GM19467 (cell line): Measurements from ENCODE around the gene RNFT2.

Source experiments
- ATAC-seq: cut with Tn5 transposase; IDR thresholded peaks from one replicate; pipeline ENCODE4 v1.9.1; 2021; ENCODE audit warnings: mild to moderate bottlenecking, moderate library complexity; ENCODE audit not compliant: unreplicated experiment

Gene RNFT2

DNA sequence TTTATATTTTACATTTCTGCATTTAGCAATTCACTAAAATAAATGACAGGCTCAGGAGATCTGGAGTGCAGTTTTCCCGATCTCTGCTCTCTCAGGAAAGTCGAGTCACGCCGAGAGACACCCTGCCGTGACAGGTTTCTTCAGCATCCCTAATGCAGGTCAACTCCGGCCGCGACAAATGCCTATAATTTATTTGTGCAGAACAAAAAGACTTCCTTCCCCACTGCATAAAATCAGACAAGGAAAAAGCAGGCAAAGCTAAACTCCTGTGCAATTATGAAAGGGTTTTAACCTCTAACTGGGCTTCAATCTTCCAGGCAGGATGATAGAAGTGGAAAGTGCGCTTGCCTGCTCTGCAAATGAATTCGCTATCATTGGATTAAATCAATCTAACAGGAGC lies 28.3 kb upstream of the RNFT2 start:
- no peak for ATAC-seq

DNA sequence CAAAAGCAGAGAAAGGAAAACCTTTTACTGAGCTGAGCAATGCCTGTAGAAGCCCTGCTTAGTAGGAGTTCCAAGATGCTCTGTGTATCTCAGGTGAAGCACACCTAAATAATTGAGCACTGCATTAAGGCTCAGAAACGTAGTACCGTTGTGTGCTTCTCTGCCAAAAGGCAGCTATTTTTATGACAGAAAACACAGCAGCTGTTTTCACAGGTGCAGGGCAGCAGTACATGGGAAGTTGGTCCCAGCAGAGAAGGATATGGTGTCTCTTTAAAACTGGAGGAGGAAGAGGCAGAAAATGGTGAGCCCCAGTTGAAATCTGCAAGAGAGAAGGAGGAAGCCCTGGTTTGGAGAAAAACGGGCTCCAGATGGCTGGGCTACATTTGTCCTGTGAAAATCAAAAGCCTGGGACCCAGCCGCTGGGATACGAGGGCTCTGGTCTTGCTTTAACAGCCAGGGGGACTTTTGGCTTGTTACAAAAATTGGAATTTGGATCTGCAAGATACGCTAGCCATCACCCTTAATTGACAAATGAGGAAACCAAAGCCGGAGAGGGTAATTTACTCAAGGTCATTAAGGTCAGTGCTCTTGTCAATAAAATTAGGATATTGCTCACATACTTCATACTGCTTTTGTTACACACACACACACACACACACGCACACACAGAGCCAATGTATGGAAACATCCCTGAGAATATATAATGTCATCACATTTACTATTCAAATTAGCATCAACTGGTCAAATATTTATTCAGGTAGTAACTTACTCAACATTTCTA lies 27.6 kb upstream of the RNFT2 start:
- ATAC-seq = no peak

DNA sequence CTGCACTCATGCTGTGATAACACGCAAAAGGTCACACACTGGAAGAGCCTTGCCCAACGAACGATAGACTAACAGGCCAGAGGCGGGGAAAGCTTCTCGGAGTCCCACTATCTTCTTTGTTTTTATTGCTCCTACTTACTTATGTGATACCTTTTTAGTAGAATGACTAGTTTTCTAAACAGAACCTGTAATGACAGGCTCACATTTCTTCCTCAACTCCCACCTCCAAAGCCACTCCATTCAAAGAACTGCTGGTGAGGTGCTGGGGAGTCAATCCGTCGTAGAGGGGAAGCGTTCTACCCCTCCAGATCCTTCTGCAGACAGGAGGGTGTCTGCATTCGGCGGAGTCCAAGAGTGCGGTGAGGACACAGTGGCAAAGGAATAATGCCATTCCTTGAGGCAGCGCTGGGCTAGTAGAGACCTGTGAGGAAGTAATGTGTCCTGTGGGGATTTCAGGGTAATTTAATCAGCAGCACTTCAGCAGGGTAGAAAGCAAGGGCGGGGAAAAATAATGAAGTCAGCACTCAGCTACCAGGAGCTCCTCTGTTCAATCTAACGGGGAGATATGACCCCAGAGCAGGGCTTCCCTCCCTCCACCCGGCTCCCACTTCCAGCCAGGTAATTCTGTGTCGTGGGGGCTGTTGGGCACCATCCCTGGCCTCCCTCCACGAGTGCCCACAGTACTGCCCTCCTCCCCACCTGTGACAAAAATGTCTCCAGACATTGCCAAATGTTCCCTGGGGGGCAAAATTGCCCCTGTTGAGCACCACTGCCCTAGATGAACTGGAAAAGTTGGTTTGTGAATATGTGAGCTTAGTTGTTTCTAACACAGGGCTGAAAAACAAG lies 25.4 kb upstream of the RNFT2 start:
- ATAC-seq = no peak

DNA sequence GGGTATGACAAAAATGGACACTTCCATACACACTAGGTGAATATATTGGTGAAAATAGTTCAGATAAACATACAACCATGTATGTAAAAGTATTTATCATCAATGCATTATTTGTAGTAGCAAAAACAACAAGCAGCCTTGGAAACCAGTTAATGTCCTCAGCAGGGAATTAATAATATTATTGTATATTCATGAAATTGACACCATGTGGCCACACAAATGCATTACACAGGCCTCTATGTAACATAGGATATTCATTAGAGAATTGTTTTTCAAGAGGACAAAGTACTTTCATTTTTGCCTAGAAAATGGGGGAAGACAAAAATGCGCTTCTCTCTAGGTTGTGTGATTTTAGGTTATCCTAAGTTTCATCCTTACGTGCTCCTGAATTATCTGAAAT lies 24.6 kb upstream of the RNFT2 start:
- no peak for ATAC-seq

DNA sequence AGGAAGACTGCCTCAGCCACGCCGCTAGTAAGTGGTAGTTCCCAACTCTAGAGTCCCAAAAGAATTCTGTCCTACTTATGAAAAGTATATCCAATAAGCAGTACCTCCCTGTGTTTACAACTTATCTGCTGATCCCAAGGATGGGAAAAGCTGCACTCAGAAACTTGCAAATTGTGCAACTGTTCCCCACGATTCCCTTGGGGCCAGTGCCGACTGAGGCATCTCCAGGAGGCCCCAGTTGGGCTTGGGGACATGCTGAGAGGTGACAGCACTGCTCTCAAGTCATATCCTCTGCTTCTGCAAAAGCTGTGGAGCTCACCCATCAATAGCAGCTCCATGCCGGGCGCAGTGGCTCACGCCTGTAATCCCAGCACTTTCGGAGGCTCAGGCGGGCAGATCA lies 23.9 kb upstream of the RNFT2 start:
- no peak for ATAC-seq

DNA sequence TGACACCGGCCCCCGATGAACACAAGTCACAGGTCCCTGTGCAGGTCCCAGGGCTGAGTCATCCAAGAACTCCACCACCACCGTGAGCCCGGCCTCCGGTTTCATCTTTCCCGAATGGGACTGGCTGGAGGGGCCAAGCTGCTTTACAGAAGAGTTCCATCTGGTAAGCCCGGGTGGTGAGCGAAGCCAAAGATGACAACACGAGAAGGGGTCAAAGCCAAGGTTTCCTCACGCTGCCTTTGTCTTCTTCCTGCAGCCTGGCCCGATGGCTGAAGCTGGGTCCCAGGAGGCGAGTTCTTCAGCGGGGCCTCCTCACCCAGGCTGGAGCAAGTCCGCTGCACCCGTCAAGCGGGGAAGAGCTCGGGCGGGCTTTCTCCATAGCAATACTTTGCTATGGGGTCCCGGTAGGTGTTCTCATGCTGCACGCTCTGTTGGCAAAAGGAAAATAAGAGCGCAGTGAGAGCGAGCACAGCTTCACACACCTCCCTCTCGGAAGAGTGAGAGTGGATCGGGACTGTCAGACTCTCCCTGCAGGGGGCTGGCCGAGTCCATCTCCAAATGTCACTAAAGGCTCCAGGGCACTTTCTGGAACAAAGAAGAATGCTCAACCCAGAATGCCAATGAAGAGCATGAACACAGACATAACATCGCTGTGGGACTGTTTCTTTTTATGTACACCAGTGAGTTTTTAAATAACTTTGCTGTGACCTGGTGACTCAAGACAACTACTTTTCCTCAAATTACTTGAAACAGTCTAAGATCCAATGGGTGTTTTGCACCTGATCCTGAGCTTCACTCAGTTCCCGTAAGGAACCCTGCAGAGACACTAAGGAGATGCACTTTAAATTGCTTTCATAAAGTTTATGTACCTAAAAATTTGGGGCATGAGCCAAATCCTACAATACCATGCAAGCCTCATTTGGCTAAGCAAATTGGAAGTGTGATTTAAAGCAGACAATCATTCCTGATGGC lies 20.4 kb upstream of the RNFT2 start:
- no peak for ATAC-seq

DNA sequence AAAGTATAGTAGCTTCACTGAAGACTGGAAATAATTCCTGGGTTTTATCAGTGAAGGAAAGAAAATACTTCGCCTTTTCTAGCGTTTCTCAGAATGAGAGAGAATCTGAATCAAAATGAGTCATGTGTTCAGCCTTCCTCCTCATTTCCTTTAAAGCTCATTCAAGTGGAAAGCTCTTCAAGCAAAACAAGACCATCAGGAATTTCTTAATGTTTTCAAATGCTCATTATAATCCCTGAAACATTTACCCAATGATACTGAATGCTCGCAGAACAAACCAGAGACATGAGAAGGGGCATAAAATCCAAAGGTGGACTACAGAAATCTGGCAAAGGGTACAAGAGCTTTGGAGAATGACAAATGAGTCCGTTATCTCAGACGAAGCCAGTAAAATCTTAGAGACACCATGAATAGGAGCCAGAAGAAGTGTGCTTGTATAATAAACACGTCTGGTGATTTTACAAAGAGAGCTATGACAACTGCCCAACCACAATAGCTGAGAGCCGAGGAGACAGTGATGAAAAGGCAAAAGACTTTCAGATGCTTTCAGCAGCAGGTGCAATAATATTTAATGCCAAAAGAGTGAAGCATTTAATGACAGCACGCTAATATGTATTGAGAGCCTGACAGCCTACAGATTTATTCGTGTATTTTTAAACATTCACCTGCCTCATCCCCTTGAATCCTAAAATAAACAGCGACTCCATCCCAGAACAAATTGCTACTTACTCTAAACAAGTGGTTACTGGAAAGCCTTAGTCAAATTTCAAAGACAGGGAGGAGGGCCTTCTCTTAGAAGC lies 19.3 kb upstream of the RNFT2 start:
- no peak for ATAC-seq

DNA sequence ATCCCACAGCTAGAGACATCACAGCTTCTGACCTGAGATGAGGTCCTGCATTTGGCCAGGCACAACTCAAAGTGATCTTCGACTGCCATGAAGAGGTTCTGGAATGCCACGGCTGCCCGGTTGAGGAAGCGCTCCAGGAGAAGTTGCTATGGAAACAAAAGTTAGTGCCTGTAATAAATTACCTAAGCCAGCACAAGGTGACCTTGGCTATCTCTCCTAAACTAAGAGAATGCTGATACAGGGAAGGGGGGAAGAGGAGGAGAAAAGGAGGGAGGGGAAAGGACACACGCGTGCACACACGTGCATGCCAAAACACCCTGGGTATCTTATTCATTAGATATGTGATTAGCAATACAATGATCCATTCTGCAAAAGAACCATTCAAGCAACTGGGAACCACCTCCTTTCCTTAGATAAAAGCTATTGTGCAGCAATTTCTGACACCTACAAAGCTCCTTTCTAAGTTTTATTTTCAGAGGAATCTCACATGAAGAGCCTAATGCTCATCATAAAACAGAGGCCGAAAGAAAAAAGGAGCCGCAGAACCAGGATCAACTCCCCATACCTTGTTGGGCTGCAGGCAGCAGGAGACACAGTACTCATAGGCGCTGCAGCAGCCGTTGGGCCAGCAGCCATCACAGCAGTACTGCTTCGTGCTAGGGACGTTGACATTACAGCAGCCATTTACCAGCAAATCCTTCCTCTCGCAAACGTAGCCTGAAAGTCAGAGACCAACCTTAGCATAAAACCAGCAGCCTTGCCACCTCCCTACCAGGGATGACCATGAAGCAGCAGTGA lies 18.2 kb upstream of the RNFT2 start:
- ATAC-seq = no peak

DNA sequence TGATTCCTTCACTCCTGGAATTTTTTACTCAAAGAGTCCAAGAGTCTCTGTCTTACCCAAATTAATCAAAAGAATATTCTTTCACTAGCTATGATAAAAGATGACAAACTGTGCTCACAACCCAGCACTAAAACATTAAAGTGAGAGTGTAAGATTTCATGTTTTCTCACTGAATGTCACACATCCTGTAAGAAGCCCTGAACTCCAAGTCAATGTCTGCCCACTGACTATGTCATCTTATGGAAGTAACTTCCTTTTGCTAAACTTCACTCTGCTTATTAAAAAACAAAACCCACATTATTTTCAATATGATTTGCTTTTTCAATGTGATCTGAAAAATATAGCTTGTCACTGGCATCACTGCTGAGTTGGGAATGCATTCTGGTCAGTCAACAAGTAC lies 15.9 kb upstream of the RNFT2 start:
- ATAC-seq = no peak

DNA sequence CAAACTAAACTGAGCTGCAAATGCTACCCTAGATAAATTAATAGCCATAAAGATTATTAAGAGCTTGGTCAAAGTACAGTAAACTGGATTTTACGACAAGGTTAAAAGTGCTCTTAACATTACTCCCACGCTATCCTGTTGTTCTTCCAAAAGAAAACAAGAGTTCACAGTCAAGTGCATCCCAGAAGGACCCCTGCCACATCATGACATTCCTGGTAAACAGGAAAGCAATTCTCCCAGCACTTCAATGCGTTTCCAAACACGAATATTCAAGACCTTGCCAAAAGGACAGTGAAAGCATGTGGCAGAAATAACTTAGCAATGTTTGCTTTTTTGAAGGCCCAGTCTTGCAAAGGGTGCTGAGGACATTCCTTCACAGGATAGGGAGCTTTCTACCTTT lies 11.4 kb upstream of the RNFT2 start:
- ATAC-seq = no peak

DNA sequence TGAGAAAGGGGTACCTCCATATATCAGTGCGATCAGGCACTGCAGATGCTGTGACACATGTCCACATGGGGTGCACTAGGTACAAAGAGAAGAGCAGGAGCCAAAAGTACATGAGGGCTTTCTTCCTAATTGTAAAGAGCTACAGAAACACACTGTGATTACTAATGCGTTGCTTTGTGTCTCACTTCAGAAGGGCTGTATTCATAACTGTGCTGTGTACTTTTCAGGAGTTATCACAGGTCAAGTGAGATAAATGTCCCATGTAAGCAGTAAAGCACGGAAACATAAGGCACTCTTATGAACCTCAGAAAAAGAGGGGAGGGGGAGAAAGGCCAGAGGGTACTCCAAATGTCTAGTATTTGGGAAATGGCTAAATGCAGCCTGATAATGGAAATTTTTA lies 10.9 kb upstream of the RNFT2 start:
- no peak for ATAC-seq

DNA sequence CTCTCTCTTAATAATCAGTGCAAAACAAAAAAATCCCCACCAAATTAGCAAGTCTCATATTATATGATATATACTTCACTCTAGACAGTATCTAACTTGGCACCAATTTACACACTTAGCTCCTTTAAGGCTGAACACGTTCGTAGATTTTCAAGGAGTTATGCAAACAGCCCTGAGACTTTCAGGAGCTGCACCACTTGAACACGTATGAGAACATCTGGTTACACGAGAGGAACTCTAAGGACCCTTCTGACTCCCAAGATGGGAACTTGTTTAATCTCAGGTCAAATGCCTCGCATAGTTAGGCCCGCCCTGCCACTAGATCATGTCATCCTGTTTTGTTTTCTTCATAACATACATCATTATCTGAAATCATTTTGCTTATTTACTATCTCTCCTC lies 10.2 kb upstream of the RNFT2 start:
- no peak for ATAC-seq

DNA sequence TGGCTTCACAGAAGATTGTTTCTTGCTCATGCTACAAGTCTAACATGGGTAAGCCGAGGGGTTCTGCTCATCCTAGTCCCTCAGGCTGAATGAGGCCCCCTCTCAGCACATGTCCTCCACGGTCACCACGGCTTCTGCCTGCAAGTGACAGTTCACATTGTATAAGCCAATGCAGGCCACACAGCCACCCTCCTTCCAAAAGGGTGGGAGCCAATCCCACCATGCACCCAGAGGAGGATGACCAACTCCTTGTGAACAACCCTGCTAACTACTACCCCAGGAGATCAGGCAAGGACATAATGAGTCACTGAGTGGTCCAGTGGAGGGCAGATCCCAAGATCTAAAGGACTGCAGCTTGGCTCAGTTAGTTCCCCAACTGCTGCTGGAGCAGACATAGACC lies 6.3 kb upstream of the RNFT2 start:
- no peak for ATAC-seq

DNA sequence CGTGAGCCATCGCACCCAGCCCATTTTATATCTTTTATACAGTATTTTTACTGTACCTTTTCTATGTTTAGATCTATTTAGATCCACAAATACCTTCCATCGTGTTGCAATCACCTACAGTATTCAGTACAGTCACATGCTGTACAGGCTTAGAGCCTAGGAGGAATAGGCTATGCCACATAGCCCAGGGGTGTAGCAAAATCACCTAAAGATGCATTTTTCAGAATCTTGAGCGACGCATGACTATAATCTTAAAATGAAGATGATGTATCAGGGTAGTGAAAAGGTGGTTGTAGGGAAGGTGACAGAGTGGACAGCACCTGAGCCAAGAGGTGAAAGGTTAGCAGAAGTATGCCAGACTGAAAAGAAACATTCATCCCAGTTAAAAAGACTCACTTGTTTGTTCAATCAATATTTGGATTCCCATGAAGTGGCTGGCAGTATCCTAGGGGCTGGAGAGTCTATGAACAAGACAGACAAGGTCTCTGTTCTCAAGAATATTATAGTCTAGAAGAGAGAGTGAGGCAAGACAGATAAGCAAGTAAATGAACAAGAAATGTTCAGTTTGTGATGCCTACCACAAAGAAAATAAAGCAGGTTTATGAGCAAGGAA lies 3.9 kb upstream of the RNFT2 start:
- ATAC-seq = no peak

DNA sequence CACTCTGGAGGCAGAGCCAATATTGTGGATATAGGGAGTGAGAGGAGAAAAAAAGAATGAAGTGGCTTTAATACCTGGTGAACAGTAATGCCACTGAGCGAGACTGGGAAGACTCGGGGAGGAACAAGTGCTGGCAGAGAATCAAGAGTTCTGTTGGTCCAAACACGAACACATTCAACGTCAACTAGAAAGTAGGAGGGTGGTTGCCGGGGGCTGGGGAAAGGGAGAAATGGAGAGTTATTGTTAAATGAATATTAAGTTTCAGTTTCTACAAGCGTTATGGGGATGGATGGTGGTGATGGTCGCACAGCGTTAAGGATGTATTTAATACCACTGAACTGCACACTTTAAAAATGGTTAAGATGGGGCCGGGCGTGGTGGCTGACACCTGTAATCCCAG lies 3.0 kb upstream of the RNFT2 start:
- ATAC-seq = no peak

DNA sequence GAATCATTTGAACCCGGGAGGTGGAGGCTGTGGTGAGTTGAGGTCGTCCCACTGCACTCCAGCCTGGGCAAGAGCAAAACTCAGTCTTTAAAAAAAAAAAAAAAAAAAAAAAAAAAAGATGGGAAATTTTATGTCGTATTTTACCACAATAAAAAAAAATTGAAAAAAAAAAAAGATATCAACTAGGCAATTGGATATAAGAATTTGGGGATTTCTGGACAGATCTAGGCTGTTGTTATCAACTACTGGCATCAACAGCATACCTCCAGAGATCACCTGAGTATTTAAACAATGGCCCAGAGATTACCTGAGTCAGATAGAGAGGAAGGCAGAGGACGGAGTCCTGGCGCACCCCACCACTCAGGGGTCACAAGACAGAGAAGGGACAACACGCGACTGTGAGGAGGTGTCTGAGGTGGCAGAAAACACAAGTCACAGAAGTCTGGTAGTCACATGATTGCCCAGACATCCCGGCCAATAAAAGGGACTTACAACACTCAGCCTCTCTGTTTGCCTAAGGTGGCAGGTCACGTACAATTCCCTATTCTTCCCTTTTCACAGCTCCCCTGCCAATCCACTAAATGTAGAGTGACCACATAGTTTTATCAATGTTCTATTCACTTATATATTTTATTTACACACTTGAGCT lies 2.0 kb upstream of the RNFT2 start:
- no peak for ATAC-seq

DNA sequence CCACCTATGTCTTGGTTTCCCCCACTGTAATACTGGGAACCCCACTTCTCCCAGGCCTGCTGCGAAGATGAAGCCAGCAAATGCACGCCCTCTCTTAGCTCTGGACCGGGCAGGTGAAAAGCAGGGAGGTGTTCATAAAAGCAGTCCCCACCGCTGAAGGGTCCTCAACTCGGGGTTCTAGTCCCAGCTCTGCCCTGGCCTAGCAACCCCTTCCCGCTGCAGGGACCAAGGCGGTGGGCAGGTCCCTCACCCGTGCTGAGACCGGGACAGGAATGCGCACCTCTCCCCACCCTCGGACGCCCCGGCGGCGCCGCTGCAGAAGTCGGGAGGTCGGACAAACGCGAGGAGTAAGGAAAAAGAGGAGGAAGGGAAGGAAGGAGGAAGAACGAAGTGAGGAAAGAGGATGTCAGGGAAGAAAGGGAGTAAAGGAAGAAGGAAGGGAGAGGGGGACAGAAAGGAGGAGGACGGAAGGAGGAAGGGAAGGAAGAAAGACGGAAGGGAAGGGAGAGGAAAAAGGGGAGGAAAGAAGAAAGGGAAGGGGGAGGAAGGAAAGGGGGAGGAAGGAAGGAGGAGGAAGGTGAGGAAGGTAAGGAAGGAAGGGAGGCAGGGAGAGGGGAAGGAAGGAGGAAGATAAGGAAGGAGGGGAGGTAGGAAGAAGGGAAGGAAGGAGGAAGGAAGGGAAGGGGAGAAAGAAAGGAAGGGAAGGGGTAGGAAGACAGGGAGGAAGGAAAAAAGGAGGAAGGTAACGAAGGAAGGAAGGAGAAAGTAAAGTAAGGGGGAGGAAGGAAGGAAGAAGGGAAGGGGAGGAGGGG lies 947 bp upstream of the RNFT2 start:
- no peak for ATAC-seq

DNA sequence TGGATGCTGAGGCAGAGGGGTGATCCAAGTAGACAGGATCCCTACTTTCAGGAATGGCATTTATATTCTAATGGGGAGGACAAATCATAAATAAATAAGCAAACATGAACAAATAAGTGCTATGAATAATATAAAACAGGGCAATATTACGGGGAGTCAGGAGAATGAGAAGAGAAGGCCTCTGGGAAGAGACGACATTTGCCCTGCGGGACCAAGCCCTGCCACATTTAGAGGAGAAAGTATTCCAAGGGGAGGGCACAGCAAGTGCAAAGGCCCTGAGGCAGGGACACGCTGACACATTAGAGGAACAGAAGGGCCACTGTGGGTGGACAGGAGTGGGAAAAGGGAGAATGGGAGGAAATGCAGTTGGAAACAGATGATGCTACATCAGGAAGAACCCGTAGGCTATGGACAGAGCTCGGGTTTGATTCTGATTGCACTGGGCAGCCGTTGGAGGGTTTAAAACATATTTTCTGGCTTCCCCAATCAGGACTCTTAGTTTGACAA lies 1.3 kb downstream of the RNFT2 start:
- ATAC-seq = no peak
